Measurements from ENCODE around the gene FHIT.

- TF ChIP-seq POLR2A (IDR thresholded peaks at IDR 0.05; ENCODE audit: low read length): no peak
- TF ChIP-seq GATA1 (IDR thresholded peaks at IDR 0.05; ENCODE audit: low read depth, low read length): no peak
Measured at GRCh38 chr3:60053526-60054265, 1197.6 kb downstream of the FHIT start.

All from erythroblast (primary cell).